ENCODE measurements around the gene OR8D2.

Gene OR8D2, protein sequence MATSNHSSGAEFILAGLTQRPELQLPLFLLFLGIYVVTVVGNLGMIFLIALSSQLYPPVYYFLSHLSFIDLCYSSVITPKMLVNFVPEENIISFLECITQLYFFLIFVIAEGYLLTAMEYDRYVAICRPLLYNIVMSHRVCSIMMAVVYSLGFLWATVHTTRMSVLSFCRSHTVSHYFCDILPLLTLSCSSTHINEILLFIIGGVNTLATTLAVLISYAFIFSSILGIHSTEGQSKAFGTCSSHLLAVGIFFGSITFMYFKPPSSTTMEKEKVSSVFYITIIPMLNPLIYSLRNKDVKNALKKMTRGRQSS

DNA sequence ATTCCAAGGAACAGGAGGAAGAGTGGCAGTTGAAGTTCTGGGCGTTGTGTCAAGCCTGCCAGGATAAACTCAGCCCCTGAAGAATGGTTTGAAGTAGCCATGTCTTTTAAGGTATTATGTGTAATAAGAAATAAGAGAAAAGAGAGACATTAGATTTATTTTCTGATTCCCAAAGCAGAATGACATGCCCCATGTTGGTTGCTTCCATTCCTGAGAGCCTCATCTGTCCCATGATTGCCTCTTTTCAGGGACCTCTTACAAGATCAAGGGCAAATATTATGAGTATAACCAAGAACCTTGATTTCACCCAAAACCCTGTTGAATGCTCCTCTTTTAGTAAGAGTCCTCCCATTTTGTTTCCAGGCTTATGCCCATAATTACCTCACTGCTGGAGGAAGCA, at the start of gene OR8D2:
OR8D2 (minus strand) TSS at position 101 of the 400 bp plus-strand sequence; CDS start at position 101, 0 bp downstream.
- no peaks in the 10 kb centered on the region for H3K36me3 ChIP-seq (ENCODE audit: insufficient read depth, low read depth, low read length)
- no peaks in the 10 kb centered on the region for H3K4me1 ChIP-seq (ENCODE audit: insufficient read depth, low read length)
- no peak within 1 kb of the TSS for H3K9ac ChIP-seq (ENCODE audit: low read depth, low read length)
- no peaks in the 10 kb centered on the region for H3K27me3 ChIP-seq (ENCODE audit: insufficient read depth, low read length)
- no peak within 1 kb of the TSS for H3K27ac ChIP-seq (ENCODE audit: low read length)
- no peaks in the 10 kb centered on the region for H3K9me3 ChIP-seq (ENCODE audit: insufficient read depth, low read depth, low read length)
- H3K4me3 ChIP-seq (ENCODE audit: low read length): no peak within 1 kb of the TSS

DNA sequence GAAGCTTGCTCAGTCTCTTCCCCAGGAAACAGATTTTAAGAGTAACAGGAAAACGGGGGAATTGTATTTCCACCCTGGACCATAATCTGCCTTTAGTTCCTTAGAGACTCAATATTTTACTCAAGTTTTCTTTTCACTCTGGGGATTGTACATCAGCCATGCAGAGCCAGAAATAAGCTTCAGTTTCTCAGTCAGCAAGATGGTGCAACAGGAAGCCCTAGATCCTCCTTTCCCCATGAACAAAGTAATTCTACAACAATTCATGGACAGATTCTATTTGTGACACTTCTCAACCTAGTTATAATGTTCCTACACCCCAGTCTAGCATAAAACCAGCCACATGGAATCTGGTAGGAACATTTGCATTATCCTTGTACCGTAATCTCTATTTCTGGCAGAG, 39.6 kb upstream of the OR8D2 start:
- H3K9me3 ChIP-seq (ENCODE audit: insufficient read depth, low read depth, low read length): no peaks in the 10 kb centered on the region
- no peak overlapping the region for H3K9ac ChIP-seq (ENCODE audit: low read depth, low read length)
- H3K27me3 ChIP-seq (ENCODE audit: insufficient read depth, low read length): no peaks in the 10 kb centered on the region
- H3K36me3 ChIP-seq (ENCODE audit: insufficient read depth, low read depth, low read length): no peaks in the 10 kb centered on the region
- H3K4me1 ChIP-seq (ENCODE audit: insufficient read depth, low read length): no peaks in the 10 kb centered on the region
- no peak overlapping the region for H3K4me3 ChIP-seq (ENCODE audit: low read length)
- no peak overlapping the region for H3K27ac ChIP-seq (ENCODE audit: low read length)

DNA sequence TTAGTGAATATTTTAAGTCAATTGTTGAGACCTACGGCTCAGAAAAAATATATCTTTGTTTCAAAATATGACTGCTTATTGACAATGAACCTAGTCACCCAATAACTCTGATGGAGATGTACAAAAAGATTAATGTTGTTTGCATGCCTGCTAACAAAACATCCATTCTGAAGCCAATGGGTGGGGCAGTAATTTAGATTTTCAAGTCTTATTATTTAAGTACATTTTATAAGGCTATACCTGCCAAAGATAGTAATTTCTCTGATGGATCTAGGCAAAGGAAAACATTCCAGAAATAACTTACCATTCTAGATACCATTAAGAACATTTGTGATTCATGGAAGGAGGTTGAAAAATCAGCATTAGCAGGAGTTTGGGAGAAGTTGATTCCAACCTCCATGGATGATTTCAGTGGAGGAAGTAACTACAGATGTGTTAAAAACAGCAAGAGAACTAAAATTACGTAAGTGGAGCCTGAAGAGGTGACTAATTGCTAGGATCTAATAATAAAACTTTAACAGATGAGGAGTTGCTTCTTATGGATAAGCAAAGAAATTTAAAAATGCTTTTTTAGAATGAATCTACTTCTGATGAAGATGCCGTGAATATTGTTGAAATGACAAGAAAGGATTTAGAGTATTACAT, 26.4 kb upstream of the OR8D2 start:
- Histone ChIP-seq H3K9me3 (ENCODE audit: insufficient read depth, low read depth, low read length) (no peaks in the 10 kb centered on the region), H3K4me3 (ENCODE audit: low read length) (no peak overlapping the region), H3K9ac (ENCODE audit: low read depth, low read length) (no peak overlapping the region), H3K4me1 (ENCODE audit: insufficient read depth, low read length) (no peaks in the 10 kb centered on the region), H3K27ac (ENCODE audit: low read length) (no peak overlapping the region), H3K36me3 (ENCODE audit: insufficient read depth, low read depth, low read length) (no peaks in the 10 kb centered on the region), H3K27me3 (ENCODE audit: insufficient read depth, low read length) (no peaks in the 10 kb centered on the region)

DNA sequence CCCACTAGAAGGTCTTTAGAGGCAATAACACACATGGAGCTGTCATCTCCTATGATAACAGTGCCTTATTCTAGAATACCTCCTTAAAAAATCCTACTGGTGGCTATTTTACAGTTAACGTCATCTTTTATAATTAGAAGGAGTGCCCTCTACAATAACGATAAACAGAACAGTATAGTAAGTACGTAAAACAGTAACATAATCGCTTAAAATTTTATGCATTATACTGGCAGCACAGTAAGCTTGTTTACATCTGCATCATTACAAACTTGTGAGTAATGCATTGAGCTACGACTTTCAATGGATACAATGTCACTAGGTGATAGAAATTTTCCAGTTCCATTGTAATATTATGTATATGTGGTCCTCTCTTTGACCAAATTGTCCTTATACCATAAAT, 24.3 kb upstream of the OR8D2 start:
- H3K36me3 ChIP-seq (ENCODE audit: insufficient read depth, low read depth, low read length): no peaks in the 10 kb centered on the region
- no peaks in the 10 kb centered on the region for H3K9me3 ChIP-seq (ENCODE audit: insufficient read depth, low read depth, low read length)
- no peaks in the 10 kb centered on the region for H3K4me1 ChIP-seq (ENCODE audit: insufficient read depth, low read length)
- H3K27ac ChIP-seq (ENCODE audit: low read length): no peak overlapping the region
- no peak overlapping the region for H3K4me3 ChIP-seq (ENCODE audit: low read length)
- H3K27me3 ChIP-seq (ENCODE audit: insufficient read depth, low read length): no peaks in the 10 kb centered on the region
- H3K9ac ChIP-seq (ENCODE audit: low read depth, low read length): no peak overlapping the region

DNA sequence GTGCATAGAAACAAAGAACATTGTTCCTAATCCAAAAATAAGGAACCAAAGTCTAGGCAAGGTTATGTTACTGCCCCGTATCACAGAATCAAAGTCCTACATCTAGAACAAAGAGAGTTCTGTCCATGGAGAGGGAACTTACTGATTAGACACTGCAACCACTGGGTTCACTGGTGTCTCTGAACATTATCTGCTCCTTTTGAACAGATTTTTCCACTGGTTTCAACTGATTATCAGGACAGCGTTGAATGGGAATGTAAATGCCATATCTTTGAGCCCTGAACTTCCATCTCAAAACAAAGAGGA, 20.1 kb upstream of the OR8D2 start:
- Histone ChIP-seq H3K4me3 (ENCODE audit: low read length) (no peak overlapping the region), H3K27ac (ENCODE audit: low read length) (no peak overlapping the region), H3K36me3 (ENCODE audit: insufficient read depth, low read depth, low read length) (no peaks in the 10 kb centered on the region), H3K27me3 (ENCODE audit: insufficient read depth, low read length) (no peaks in the 10 kb centered on the region), H3K9ac (ENCODE audit: low read depth, low read length) (no peak overlapping the region), H3K9me3 (ENCODE audit: insufficient read depth, low read depth, low read length) (no peaks in the 10 kb centered on the region), H3K4me1 (ENCODE audit: insufficient read depth, low read length) (no peaks in the 10 kb centered on the region)

DNA sequence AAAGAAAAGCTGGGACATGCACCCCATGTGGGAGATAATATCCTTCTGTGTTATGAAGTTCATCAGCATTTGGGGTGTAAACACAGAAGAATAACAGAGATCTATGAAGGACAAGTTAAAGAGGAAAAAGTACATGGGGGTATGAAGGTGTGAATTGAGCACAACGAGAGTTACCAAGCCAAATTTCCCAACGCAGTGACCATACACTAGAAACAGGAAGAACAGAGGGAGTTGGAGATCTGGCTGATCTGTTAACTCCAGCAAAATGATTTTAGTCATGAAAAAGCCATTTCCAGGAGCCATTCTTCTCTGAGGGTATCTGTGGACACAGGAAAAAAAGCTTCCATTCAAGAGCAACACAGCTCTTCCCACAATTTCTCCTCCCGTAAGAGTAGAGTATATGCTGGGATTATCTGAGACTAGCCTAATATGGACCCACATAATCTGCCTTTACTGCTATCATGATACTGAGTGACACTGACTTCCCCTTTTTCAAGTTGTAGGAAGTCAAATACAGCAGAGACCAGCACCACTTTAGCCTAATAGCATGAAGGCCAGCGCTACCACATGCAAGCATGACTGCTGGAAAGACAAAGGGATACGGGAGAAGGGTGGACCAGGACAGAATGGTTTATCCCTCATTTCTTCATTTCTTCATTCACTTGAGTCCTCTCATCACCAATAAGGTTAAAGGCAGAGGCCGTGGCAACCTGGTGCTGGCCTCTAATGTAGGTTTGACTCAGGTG, 19.6 kb upstream of the OR8D2 start:
- Histone ChIP-seq H3K27me3 (ENCODE audit: insufficient read depth, low read length) (no peaks in the 10 kb centered on the region), H3K4me3 (ENCODE audit: low read length) (no peak overlapping the region), H3K9ac (ENCODE audit: low read depth, low read length) (no peak overlapping the region), H3K9me3 (ENCODE audit: insufficient read depth, low read depth, low read length) (no peaks in the 10 kb centered on the region), H3K4me1 (ENCODE audit: insufficient read depth, low read length) (no peaks in the 10 kb centered on the region), H3K36me3 (ENCODE audit: insufficient read depth, low read depth, low read length) (no peaks in the 10 kb centered on the region), H3K27ac (ENCODE audit: low read length) (no peak overlapping the region)

DNA sequence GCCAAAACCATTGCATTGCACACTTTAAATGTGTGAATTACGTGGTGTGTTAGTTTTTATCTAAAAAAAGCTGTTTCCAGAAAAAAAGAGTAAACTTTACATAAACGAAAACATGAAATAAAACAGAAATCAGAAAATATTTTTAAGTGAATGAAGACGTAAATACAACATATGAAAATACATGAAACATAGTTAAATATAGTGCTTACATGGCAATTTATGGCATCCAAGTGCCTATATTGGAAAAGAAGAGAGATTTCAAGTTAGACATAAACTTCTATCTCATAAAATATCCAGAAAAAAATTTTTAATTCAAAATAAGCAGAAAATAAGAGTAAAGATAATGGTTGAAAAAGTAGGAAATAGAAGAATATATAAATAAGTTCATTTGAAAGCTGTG, 11.9 kb upstream of the OR8D2 start:
- H3K4me1 ChIP-seq (ENCODE audit: insufficient read depth, low read length): no peaks in the 10 kb centered on the region; the same call in 1 of the 2 replicates
- H3K27me3 ChIP-seq (ENCODE audit: insufficient read depth, low read length): no peaks in the 10 kb centered on the region
- H3K9ac ChIP-seq (ENCODE audit: low read depth, low read length): no peak overlapping the region
- H3K36me3 ChIP-seq (ENCODE audit: insufficient read depth, low read depth, low read length): no peaks in the 10 kb centered on the region
- no peak overlapping the region for H3K4me3 ChIP-seq (ENCODE audit: low read length)
- H3K27ac ChIP-seq (ENCODE audit: low read length): no peak overlapping the region
- H3K9me3 ChIP-seq (ENCODE audit: insufficient read depth, low read depth, low read length): peaks cover 14% of the 10 kb centered on the region; the same call in 1 of the 2 replicates

DNA sequence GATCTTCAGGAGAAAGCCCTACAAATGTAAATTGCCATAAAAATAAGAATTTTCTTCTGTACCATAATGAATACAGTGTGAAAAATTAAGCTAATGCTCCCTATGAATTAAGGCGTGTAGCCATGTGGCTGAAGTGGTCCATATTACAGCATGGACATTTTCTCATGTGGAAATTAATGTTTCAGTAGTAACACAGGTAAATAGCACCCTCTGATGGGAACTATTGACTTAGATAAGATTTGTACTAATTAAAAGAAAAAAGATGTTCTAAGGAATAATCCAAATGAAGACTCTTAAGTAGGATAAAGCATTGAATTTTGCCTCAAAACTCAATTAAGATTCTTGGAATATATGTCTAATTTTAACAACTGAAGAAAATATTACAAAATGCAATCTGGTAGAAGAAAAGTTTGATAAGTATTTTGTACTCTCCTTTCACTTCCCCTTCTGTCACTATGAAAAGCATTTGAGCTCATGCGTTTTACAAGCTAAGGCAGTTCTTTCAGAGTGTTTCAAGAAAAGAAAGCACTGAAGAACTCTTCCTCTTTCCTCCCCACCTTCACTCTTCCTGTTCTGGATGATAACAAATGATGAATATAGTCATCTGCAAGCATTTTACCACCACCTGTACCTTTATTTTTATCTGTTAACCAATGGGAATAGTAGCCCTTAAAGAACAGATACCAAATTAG, 9.9 kb upstream of the OR8D2 start:
- H3K27ac ChIP-seq (ENCODE audit: low read length): no peak overlapping the region
- H3K36me3 ChIP-seq (ENCODE audit: insufficient read depth, low read depth, low read length): no peaks in the 10 kb centered on the region
- no peaks in the 10 kb centered on the region; the same call in 1 of the 2 replicates for H3K4me1 ChIP-seq (ENCODE audit: insufficient read depth, low read length)
- H3K9me3 ChIP-seq (ENCODE audit: insufficient read depth, low read depth, low read length): peaks cover 14% of the 10 kb centered on the region; the same call in 1 of the 2 replicates
- no peak overlapping the region for H3K9ac ChIP-seq (ENCODE audit: low read depth, low read length)
- H3K4me3 ChIP-seq (ENCODE audit: low read length): no peak overlapping the region
- no peaks in the 10 kb centered on the region for H3K27me3 ChIP-seq (ENCODE audit: insufficient read depth, low read length)

DNA sequence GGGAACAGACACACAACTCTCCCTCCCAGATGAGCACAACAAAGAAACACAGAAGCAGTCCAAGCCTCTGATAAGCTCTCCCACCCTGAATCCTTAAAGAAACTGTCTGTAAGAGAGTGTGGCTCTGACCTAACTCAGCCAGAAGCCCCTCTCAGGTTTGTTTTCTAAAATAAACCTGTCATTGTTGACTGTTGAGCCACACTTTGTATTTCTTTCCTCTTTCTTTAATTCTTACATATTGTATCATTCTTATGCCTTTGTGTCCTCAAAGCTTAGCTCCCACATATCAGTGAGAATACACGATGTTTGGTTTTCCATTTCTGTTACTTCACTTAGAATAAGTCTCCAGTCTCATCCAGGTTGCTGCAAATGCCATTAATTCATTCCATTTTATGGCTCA, 7.8 kb upstream of the OR8D2 start:
- Histone ChIP-seq H3K4me1 (ENCODE audit: insufficient read depth, low read length) (no peaks in the 10 kb centered on the region; the same call in 1 of the 2 replicates), H3K4me3 (ENCODE audit: low read length) (no peak overlapping the region), H3K9me3 (ENCODE audit: insufficient read depth, low read depth, low read length) (peaks cover 14% of the 10 kb centered on the region; the same call in 1 of the 2 replicates), H3K9ac (ENCODE audit: low read depth, low read length) (no peak overlapping the region), H3K27me3 (ENCODE audit: insufficient read depth, low read length) (no peaks in the 10 kb centered on the region), H3K36me3 (ENCODE audit: insufficient read depth, low read depth, low read length) (no peaks in the 10 kb centered on the region), H3K27ac (ENCODE audit: low read length) (no peak overlapping the region)

DNA sequence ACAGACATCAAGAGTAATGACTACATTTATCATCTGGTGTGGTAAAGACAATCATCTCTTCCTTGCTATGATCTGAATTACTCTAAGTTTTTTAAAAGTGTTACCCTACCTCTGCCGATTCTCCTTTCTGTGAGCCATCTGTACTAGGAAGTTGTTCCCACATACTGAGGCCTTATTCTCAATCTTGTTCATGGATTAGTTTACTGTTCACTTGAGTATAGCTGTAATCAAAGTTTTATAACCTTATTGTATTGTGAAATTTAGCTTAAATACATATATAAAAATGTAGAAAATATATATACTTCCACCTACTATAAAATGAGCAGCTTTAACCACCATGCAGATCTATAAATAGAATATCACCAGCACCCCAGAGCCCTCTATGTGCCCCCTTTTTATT, 2.4 kb upstream of the OR8D2 start:
- no peak overlapping the region for H3K4me3 ChIP-seq (ENCODE audit: low read length)
- H3K27ac ChIP-seq (ENCODE audit: low read length): no peak overlapping the region
- H3K4me1 ChIP-seq (ENCODE audit: insufficient read depth, low read length): no peaks in the 10 kb centered on the region; the same call in 1 of the 2 replicates
- no peaks in the 10 kb centered on the region for H3K9me3 ChIP-seq (ENCODE audit: insufficient read depth, low read depth, low read length)
- H3K9ac ChIP-seq (ENCODE audit: low read depth, low read length): no peak overlapping the region
- no peaks in the 10 kb centered on the region for H3K27me3 ChIP-seq (ENCODE audit: insufficient read depth, low read length)
- H3K36me3 ChIP-seq (ENCODE audit: insufficient read depth, low read depth, low read length): no peaks in the 10 kb centered on the region

DNA sequence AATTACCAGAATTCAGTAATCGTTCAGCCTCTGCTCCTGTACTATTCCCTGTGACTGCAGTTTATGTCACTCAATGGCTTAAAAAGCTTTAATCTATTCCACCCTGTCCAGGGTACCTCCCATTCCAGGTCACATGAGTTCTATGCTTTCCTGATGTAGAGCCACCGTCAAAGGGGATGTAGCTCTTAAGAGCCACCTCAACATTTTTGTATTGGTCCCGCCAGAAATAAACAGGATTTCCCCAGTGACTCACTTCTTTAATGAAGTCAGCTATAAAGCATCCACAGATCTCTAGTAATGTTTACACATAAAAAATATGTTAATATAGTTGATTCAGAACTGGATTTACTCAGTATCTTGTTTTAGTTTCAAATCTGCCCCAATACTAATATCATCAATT, 4.9 kb downstream of the OR8D2 start:
- Histone ChIP-seq H3K27me3 (ENCODE audit: insufficient read depth, low read length) (no peaks in the 10 kb centered on the region), H3K36me3 (ENCODE audit: insufficient read depth, low read depth, low read length) (no peaks in the 10 kb centered on the region)

More for the DNA sequence above, 4.9 kb downstream of the OR8D2 start:
- Histone ChIP-seq H3K4me3 (ENCODE audit: low read length) (no peak overlapping the region), H3K9me3 (ENCODE audit: insufficient read depth, low read depth, low read length) (no peaks in the 10 kb centered on the region), H3K9ac (ENCODE audit: low read depth, low read length) (no peak overlapping the region), H3K27ac (ENCODE audit: low read length) (no peak overlapping the region), H3K4me1 (ENCODE audit: insufficient read depth, low read length) (no peaks in the 10 kb centered on the region)
